HG02981 (cell line): ENCODE results near the gene MIB2.

Experiments
- ATAC-seq: cut with Tn5 transposase; IDR thresholded peaks from one replicate; pipeline ENCODE4 v1.9.1; 2021; ENCODE audit warnings: mild to moderate bottlenecking, moderate library complexity; ENCODE audit not compliant: unreplicated experiment

Gene MIB2

DNA sequence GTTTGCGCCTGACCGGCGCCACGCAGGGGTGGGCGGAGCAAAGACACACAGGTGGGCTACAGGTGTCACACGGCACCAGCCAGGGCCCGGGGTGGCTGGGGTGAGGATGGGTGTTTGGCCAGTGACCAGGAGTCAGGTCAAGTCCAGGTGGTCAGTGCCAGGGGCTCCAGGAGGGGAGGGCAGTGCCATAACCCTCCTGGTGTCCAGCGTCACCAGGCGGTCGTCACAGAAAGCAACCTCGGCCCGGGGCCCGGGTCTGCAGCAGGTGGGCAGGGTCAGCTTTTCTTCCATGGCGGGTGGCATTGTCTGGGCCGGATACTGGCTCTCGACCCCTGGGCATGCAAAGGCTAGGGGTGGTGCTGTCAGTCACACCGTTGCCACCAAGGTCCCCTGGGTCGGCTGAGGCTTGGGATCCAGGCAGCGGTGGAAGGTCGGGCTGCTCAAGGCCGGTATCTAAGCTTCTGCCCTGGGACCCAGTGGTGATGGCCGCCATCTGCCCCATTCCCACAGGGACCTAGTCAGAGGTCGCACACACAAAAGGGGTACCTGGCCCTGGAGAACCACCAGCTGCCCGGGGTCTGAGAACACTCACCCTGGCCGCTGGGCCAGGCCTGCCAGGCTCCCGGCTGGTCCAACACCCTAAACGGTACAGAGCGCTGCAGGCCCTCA is 17.1 kb upstream of the MIB2 start:
- ATAC-seq, result no peak

DNA sequence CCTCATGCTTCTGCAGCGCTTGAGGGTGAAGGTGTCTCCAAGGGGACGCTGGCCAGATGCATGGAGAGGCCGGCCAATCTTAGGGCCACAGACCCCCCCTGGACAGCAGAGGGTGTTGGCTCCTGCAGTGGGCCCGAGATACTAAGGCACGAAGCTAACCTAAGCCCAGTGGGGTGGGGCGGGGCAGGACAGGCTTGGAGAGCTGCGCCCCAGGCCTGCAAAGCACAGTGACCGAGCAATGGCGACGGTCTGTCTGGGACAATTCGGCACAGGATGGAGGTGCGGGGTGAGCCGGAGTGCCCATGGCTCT is 16.6 kb upstream of the MIB2 start:
- no peak for ATAC-seq

GRCh38 chr1:1599030-1599934 is 16.0 kb upstream of the MIB2 start:
- no peak for ATAC-seq

DNA sequence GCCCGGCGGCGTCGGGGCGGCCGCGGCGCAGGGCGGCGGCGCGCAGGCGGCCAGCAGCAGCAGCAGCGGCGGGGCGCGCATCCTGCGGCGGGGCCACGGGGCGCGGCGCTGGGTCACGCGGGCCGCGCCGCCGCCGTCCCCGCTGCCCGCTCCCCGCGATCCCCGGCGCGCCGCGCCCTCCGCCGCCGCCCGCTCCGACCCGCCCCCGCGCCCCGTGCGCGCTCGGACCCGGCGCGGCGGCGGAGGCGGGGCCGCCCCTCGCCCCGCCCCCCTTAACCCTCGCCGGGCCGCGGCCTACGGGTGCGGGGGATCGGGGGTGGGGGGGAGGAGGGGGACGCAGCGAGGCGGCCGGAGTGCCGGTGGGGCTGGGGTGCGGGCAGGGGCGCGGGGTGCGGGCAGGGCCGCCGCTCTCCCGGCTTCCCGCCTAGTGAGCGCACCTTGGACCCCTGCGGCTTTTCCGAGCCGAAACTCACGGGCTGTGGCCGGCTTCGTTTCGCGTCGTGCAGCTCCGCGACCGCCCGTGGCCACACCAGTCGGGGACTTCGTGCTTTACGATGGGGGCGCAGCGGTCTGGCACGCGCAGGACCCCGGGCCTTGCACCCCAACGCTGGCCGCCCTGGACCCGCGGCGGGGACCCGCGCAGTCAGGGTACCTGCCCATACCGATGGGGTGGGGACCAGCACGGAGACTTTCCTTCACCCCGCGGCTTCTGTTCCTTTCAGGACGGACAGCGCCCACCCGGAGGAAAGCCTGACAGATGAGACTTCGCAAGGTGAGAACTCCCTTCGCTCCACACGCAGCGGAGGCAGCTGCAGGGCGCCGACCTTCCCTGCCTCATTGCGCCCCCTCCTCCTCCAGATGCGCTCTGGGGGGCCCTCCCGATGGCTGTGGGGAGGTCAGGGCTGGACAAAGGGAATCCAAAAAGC is 15.1 kb upstream of the MIB2 start, which contains the start of gene FNDC10:
Gene FNDC10 (minus strand): TSS at position 201 of the 926 bp plus-strand sequence. CDS start 120 bp downstream, at position 81.
- ATAC-seq, result no peak

DNA sequence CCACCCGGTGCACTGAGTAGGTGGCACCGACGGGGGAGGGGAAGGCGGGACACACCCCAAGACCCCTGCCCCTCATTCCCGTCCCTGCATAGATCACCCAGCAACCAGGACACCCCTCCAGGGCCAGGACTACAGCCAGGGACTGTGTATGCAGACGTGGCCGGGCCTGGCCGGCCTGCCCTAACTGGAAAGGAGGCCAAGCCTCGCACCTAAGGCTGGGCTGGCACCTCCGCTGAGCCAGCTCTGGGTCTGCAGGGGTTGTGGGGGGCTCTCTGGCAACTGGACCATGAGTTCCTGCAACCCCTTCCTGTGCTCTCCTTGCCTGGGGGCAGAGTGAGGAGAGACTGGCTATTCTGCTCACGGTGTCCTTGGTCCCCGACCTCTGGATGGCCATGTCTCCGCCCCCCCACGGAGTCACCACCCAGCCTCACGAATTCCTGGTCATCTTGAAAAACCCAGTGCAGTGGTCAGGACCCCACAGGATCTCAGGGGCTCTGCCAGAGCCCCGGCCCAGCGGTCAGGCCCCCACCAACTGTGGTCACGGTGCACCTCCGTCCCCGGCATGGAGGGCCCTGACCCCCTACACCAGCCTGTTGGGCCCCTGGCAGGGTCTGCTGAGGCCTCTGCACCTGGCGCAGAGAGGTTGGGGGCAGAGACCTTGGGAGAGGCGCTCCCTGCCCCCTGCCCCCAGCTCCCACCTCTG is 14.3 kb upstream of the MIB2 start:
- no peak for ATAC-seq

DNA sequence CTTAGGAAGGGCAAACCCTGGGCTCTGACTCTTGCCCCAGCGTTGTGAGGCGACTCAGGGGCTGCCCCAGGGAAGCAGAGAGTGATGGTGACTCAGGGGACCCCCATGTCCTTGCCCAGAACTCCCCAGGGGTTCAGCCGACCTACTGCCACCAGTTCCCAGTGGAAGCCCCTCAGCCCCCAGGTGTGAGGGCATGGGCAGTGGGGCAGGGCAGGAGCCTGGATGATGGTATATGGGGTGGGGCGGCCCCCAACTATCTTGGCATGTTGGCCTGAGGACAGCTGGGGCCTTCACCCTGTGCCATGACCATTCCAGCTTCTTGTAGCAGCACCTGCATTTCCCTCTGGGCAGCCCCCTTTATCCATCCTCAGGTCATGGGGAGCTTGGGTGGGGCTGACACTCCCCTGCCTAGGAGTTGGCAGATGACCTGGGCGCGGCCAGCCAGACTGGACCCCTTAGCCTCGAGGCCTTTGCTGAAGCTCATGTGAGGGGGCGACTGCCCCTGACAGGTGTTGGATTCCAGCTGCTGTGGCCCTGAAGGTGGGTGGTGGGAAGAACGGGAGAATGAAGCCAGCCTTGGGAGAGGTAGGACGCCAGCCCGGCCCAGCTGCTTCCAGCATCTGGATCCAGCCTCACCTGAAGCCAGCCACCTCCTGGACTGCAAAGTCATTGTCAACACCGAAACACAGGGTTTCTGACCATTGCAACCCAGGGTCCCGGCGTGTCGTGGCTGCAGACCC is 13.6 kb upstream of the MIB2 start:
- no peak for ATAC-seq

DNA sequence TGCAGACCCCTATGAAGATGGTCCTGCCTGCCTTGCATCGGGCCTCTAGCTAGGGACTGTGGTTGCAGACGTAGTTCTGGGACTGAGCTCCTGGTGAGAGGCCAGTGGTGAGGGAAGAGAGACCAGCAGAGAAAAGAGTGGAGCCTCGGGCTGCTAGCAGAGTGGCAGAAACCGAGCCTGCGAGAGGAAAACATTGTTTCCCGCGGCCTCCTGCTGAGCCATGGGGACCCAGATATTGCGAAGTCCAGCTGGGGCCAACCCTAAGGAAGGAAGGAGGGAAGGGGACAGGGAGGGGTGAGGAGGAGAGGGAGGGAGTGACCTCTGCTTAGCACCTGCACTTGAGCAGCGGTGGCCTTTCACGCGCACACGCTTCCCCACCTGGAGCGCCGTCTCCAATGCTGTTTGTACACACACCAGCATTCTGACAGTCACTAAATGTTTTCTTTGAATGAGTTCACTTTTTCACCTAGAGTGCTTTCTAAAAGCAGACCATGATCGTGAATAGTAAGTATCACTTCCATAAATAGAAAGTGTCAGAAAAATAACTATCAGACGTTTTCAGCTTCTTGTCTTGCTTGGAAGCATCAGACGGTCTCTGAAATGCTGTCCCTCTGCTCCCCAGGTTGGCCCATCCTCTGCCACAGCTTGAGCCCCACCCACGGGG is 12.9 kb upstream of the MIB2 start:
- ATAC-seq, result no peak

DNA sequence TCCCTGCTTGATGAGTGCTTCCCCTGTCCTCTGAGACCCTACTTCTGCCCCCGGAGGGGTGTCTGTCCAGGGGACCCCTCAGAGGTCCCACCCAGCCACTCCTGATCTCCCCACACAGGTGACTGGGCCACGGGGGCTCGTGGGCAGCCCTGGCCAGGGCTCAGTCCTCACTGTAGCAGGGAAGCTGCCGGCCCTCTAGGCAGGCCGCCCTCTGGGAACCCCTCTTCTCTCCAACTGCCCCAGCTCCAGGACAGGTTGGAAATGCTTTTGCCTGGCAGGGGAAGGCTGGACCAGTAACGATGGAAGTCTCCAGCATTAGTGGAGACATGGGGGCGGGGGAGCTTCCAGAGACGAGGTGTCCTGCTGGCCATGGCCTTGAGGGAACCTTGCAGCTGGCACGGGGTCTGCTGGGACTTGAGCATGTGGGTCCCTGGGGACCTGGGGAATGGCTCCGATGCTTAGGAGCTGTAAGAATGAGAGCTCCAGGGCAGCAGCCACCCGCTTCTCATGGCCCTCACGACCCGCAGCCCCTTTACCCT is 12.3 kb upstream of the MIB2 start:
- no peak for ATAC-seq

GRCh38 chr1:1603671-1604373 is 11.5 kb upstream of the MIB2 start:
- no peak for ATAC-seq

GRCh38 chr1:1604374-1605033 is 10.8 kb upstream of the MIB2 start:
- ATAC-seq, result no peak

GRCh38 chr1:1605034-1605591 is 10.2 kb upstream of the MIB2 start:
- ATAC-seq, result no peak

- ATAC-seq, result no peak
These were observed 9.6 kb upstream of the MIB2 start for GRCh38 chr1:1605724-1606123.

GRCh38 chr1:1606232-1606631 is 9.1 kb upstream of the MIB2 start:
- no peak for ATAC-seq

GRCh38 chr1:1609822-1610485 is 5.3 kb upstream of the MIB2 start:
- no peak for ATAC-seq

GRCh38 chr1:1610796-1611195 is 4.5 kb upstream of the MIB2 start:
- ATAC-seq, result no peak

GRCh38 chr1:1612104-1612400 is 3.2 kb upstream of the MIB2 start:
- no peak for ATAC-seq

DNA sequence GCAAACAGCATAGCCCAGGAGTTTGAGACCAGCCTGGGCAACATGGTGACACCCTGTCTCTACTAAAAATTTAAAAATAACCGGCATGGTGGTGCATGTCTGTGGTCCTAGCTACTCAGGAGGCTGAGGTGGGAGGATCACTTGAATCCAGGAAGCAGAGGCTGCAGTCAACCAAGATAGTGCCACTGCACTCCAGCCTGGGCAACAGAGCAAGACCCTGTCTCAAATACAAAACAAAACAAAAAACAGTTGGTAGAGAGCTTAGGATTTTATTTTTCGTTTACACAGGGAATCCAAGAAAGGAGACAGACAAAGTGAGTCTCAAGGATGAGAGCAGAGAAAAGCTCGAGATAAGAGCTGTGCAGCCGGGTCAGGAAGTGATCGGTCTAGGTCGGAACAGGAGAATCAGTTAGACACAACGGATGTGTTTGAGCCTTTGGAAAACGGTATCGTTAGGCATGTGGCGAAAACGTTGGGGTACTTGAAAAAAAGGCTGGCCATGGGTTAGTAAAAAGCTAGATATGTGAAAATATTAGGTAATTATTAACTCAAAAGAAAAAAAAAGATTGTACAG is 1.7 kb upstream of the MIB2 start:
- no peak for ATAC-seq
